H1 (cell line): Measurements from ENCODE around the gene SNX21. TPM values are rescaled to one million over a fixed set of nuclear protein-coding genes. Genes with fewer than 3 reads are reported as not detected.

Experiments used
- CTCF ChIA-PET: fragments of 300-600 bp; sonication (Branson Sonifier 250); formaldehyde crosslinking; loops from one replicate; lab custom pipeline; 2021; ENCODE audit not compliant: partially characterized antibody; lab: Charles Lee
- POLR2A ChIA-PET: fragments of 300-600 bp; sonication (Branson Sonifier 250); formaldehyde crosslinking; loops from one replicate; lab custom pipeline; 2021; ENCODE audit warnings: inconsistent platforms; ENCODE audit not compliant: partially characterized antibody; lab: Charles Lee
- DNase-seq, 2 experiments: peaks; one replicate each; pipeline versions ENCODE4 v3.0.0 to v3.0.0-alpha.2; 2010 to 2022; ENCODE audit warnings: low spot score in 2 of 2, low read depth in 1 of 2, mixed read lengths in 1 of 2
- FAIRE-seq: peaks from 2 replicates; lab custom pipeline; 2011; peaks lifted over from hg19 to GRCh38; lab: Jason Lieb, UNC
- H2AFZ ChIP-seq: 2 replicates; pipeline ENCODE4 v1.8.1; 2012; ENCODE audit warnings: low read length, inconsistent platforms
- H2AK5ac ChIP-seq: 2 replicates; pipeline ENCODE4 v1.6.1; 2013; ENCODE audit warnings: low read depth, low read length
- H2BK120ac ChIP-seq: replicated peaks from 2 replicates; pipeline ENCODE3; 2013; ENCODE audit warnings: low read depth, low read length, inconsistent platforms
- H2BK12ac ChIP-seq: 2 replicates; pipeline ENCODE4 v1.6.1; 2013; ENCODE audit warnings: low read depth, low read length
- H2BK15ac ChIP-seq: 2 replicates; pipeline ENCODE4 v1.6.1; 2013; ENCODE audit warnings: low read length
- H2BK20ac ChIP-seq: 2 replicates; pipeline ENCODE4 v1.6.1; 2013; ENCODE audit warnings: low read length
- H2BK5ac ChIP-seq: 2 replicates; pipeline ENCODE4 v1.6.1; 2013; ENCODE audit warnings: low read depth, low read length
- H3K14ac ChIP-seq: 2 replicates; pipeline ENCODE4 v1.6.1; 2013; ENCODE audit warnings: inconsistent platforms; ENCODE audit not compliant: insufficient read length
- H3K18ac ChIP-seq: 2 replicates; pipeline ENCODE4 v1.6.1; 2013; ENCODE audit warnings: low read length; ENCODE audit errors: extremely low read depth
- H3K23ac ChIP-seq: 2 replicates; pipeline ENCODE4 v1.6.1; 2013; ENCODE audit warnings: inconsistent platforms; ENCODE audit not compliant: insufficient read length
- H3K23me2 ChIP-seq: 2 replicates; pipeline ENCODE4 v1.6.1; 2013; ENCODE audit warnings: low read depth, low read length
- H3K27ac ChIP-seq: 2 replicates; pipeline ENCODE4 v1.6.1; 2011; ENCODE audit warnings: low read depth, low read length, inconsistent platforms
- H3K27me3 ChIP-seq, 4 experiments: replicated peaks in 1 of 4; 1 replicate in 1 of 4; 2 replicates in 3 of 4; pipeline versions ENCODE4 v1.6.1 to v1.8.1; 2011 to 2013; ENCODE audit warnings: low read length in 3 of 4, mild to moderate bottlenecking in 3 of 4, inconsistent platforms in 2 of 4, mixed read lengths in 2 of 4, moderate library complexity in 1 of 4; ENCODE audit not compliant: control insufficient read depth in 3 of 4, insufficient read depth in 3 of 4; ENCODE audit errors: extremely low read depth in 1 of 4
- H3K36me3 ChIP-seq, 4 experiments: 2 replicates each; pipeline versions ENCODE4 v1.6.1 to v1.8.1; 2011 to 2013; ENCODE audit warnings: mild to moderate bottlenecking in 4 of 4, low read length in 3 of 4, moderate library complexity in 2 of 4, control low read depth in 1 of 4, inconsistent platforms in 1 of 4; ENCODE audit not compliant: insufficient read depth in 4 of 4, control insufficient read depth in 2 of 4
- H3K4ac ChIP-seq: replicated peaks from 2 replicates; pipeline ENCODE3; 2013; ENCODE audit warnings: low read length, low read depth, mixed read lengths, inconsistent platforms; ENCODE audit not compliant: insufficient read length
- H3K4me1 ChIP-seq, 4 experiments: replicated peaks in 1 of 4; 1 replicate in 1 of 4; 2 replicates in 3 of 4; pipeline versions ENCODE4 v1.6.1 to v1.8.1; 2011 to 2013; ENCODE audit warnings: low read length in 3 of 4, inconsistent platforms in 2 of 4, mixed read lengths in 1 of 4; ENCODE audit not compliant: insufficient read depth in 4 of 4, control insufficient read depth in 3 of 4
- H3K4me2 ChIP-seq, 2 experiments: 2 replicates each; pipeline versions ENCODE4 v1.6.1 to v1.8.1; 2011 to 2013; ENCODE audit warnings: low read depth in 2 of 2, low read length in 2 of 2, control low read depth in 1 of 2, inconsistent platforms in 1 of 2, mild to moderate bottlenecking in 1 of 2; ENCODE audit not compliant: insufficient read depth in 1 of 2
- H3K4me3 ChIP-seq, 4 experiments: fragments of 200-600, 300-600 bp in 1 of 4; sonication (generic), shearing (Covaris generic), sonication (Bioruptor Twin) in 1 of 4; 2 replicates each; pipeline versions ENCODE4 v1.5.1 to v1.8.1; 2011 to 2016; ENCODE audit warnings: low read length in 4 of 4, low read depth in 3 of 4, control low read depth in 2 of 4, inconsistent platforms in 2 of 4, mild to moderate bottlenecking in 2 of 4, mixed read lengths in 1 of 4, moderate library complexity in 1 of 4; ENCODE audit not compliant: insufficient read depth in 2 of 4; ENCODE audit errors: extremely low read depth in 1 of 4
- H3K56ac ChIP-seq: replicated peaks from 2 replicates; pipeline ENCODE3; 2013; ENCODE audit warnings: low read depth, mild to moderate bottlenecking, mixed read lengths, low read length, inconsistent platforms; ENCODE audit not compliant: insufficient read length
- H3K79me1 ChIP-seq: 2 replicates; pipeline ENCODE4 v1.6.1; 2013; ENCODE audit warnings: low read depth, low read length, control low read depth
- H3K79me2 ChIP-seq, 2 experiments: 2 replicates each; pipeline versions ENCODE4 v1.6.1 to v1.8.1; 2012 to 2013; ENCODE audit warnings: low read length in 2 of 2, mild to moderate bottlenecking in 2 of 2, inconsistent platforms in 1 of 2; ENCODE audit not compliant: insufficient read depth in 2 of 2, control insufficient read depth in 1 of 2
- H3K9ac ChIP-seq, 4 experiments: replicated peaks in 1 of 4; 1 replicate in 1 of 4; 2 replicates in 3 of 4; pipeline versions ENCODE4 v1.6.1 to v1.8.1; 2011 to 2013; ENCODE audit warnings: low read depth in 3 of 4, low read length in 3 of 4, control low read depth in 2 of 4, mild to moderate bottlenecking in 2 of 4, moderate library complexity in 2 of 4, inconsistent platforms in 1 of 4; ENCODE audit errors: extremely low read depth in 1 of 4
- H3K9me3 ChIP-seq, 2 experiments: 2 replicates each; pipeline versions ENCODE4 v1.6.1 to v1.8.1; 2012 to 2013; ENCODE audit warnings: mild to moderate bottlenecking in 2 of 2, moderate library complexity in 2 of 2, control low read depth in 1 of 2, inconsistent platforms in 1 of 2, low read depth in 1 of 2, low read length in 1 of 2, mixed read lengths in 1 of 2; ENCODE audit not compliant: insufficient read depth in 2 of 2
- H4K20me1 ChIP-seq, 2 experiments: replicated peaks in 1 of 2; 2 replicates each; pipeline versions ENCODE3 to v1.8.1; 2011 to 2013; ENCODE audit warnings: inconsistent platforms in 2 of 2, low read length in 2 of 2, mild to moderate bottlenecking in 1 of 2; ENCODE audit not compliant: insufficient read depth in 2 of 2, control insufficient read depth in 1 of 2
- H4K5ac ChIP-seq: 2 replicates; pipeline ENCODE4 v1.6.1; 2013; ENCODE audit warnings: low read length, low read depth, mixed read lengths, inconsistent platforms; ENCODE audit not compliant: insufficient read length
- H4K8ac ChIP-seq: 2 replicates; pipeline ENCODE4 v1.8.0; 2013; ENCODE audit warnings: mild to moderate bottlenecking, moderate library complexity, low read length, inconsistent platforms; ENCODE audit not compliant: insufficient read depth; ENCODE audit errors: extremely low read depth
- H4K91ac ChIP-seq: replicated peaks from 2 replicates; pipeline ENCODE3; 2013; ENCODE audit warnings: low read length, mixed read lengths, inconsistent platforms; ENCODE audit not compliant: insufficient read length
- BACH1 ChIP-seq: IDR thresholded peaks from 2 replicates; pipeline ENCODE4 v1.6.1; 2012; ENCODE audit warnings: low read length, improper control_type of control experiment
- BRCA1 ChIP-seq: IDR thresholded peaks from 2 replicates; pipeline ENCODE4 v1.6.1; 2012; ENCODE audit warnings: low read depth, low read length, improper control_type of control experiment
- CBX8 ChIP-seq: fragments of 300-800, 300-1000 bp; sonication (generic); IDR thresholded peaks from 2 replicates; pipeline ENCODE4 v1.7.1; 2016; ENCODE audit warnings: low read depth, low read length, borderline replicate concordance
- CHD2 ChIP-seq: IDR thresholded peaks from 2 replicates; pipeline ENCODE4 v1.6.1; 2012; ENCODE audit warnings: low read length, improper control_type of control experiment
- CREB1 ChIP-seq: IDR thresholded peaks from 2 replicates; pipeline ENCODE4 v1.6.1; 2012; ENCODE audit warnings: inconsistent platforms
- MAFK ChIP-seq: IDR thresholded peaks from 2 replicates; pipeline ENCODE4 v1.6.1; 2012; ENCODE audit warnings: low read depth, mild to moderate bottlenecking, improper control_type of control experiment, low read length
- RAD21 ChIP-seq, 2 experiments: IDR thresholded peaks in 1 of 2; conservative IDR thresholded peaks in 1 of 2; 2 replicates each; pipeline ENCODE4 v1.6.1; 2011; ENCODE audit warnings: low read depth in 2 of 2, low read length in 2 of 2, improper control_type of control experiment in 1 of 2, inconsistent platforms in 1 of 2, mild to moderate bottlenecking in 1 of 2, moderate library complexity in 1 of 2
- SIN3A ChIP-seq, 2 experiments: IDR thresholded peaks in 1 of 2; conservative IDR thresholded peaks in 1 of 2; 2 replicates each; pipeline ENCODE4 v1.6.1; 2011 to 2012; ENCODE audit warnings: low read length in 2 of 2, improper control_type of control experiment in 1 of 2, low read depth in 1 of 2, mild to moderate bottlenecking in 1 of 2
- SIRT6 ChIP-seq: IDR thresholded peaks from one replicate; pipeline ENCODE4 v1.7.1; 2012; ENCODE audit warnings: low read length, inconsistent platforms
- SP1 ChIP-seq: IDR thresholded peaks from 2 replicates; pipeline ENCODE4 v1.6.1; 2011; ENCODE audit warnings: low read depth, low read length
- TCF12 ChIP-seq: IDR thresholded peaks from 2 replicates; pipeline ENCODE4 v1.6.1; 2011; ENCODE audit warnings: low read depth, mild to moderate bottlenecking, low read length
- ZNF274 ChIP-seq: IDR thresholded peaks from 2 replicates; pipeline ENCODE4 v1.7.0; 2012; ENCODE audit warnings: low read length, borderline replicate concordance; ENCODE audit errors: extremely low read depth
- WGBS, 2 experiments: shearing (Covaris generic) in 1 of 2; methylation state at CpG; one replicate each; pipeline versions ENCODE4 v1.1.6 to v1.1.7; 2013 to 2015; ENCODE audit warnings: low lambda C conversion rate in 2 of 2, mixed read lengths in 2 of 2, inconsistent platforms in 1 of 2, low coverage in 1 of 2, missing lambda C conversion rate in 1 of 2; ENCODE audit not compliant: insufficient replicate concordance in 2 of 2, insufficient coverage in 1 of 2, insufficient read length in 1 of 2; ENCODE audit errors: extremely low coverage in 1 of 2, missing lambda C conversion rate in 1 of 2; 5-methylcytosine and 5-hydroxymethylcytosine counted together
- polyA plus RNA-seq, 7 experiments: library from polyadenylated mRNA; depleted of rRNA in 3 of 7; stranded (reverse) in 5 of 7; unstranded in 2 of 7; fragments of >200 nt in 5 of 7; fragments of 200-250 nt in 2 of 7; gene quantifications; 1 replicate in 5 of 7; 2 replicates in 1 of 7; 4 replicates in 1 of 7; pipeline versions ENCODE4 v1.2.1 to v1.2.3, GENCODE V29; 2011 to 2013; ENCODE audit warnings: missing spikeins in 2 of 7, mixed read lengths in 2 of 7
- total RNA-seq: library from RNA; stranded (reverse); fragmentation: NEBNext Ultra II Directional; extraction: Animal tissue kit (Norgen Biotek cat#: 25700); gene quantifications from 2 replicates; pipeline ENCODE4 v1.2.1, GENCODE V29; 2021

SNX21 gene
- total and polyA plus RNA-seq, 2 of the 8 experiments (the other 6 are each of a cell fraction or from before 2014, with no cell fraction given): 15.8 to 16.8 TPM

- Histone ChIP-seq H3K27ac (no peak overlapping the region), H3K4me3 (no peak overlapping the region), H3K79me1 (peaks cover 3% of the 10 kb centered on the region; the same call in 1 of the 2 replicates), H2BK15ac (no peak overlapping the region), H3K4me2 (no peak overlapping the region; a peak in 1 of 4 replicates), H3K56ac (no peak overlapping the region), H4K8ac (no peak overlapping the region), H2BK120ac (no peak overlapping the region), H2BK5ac (no peak overlapping the region), H2BK12ac (no peak overlapping the region), H3K23me2 (peaks cover 15% of the 10 kb centered on the region; the same call in 1 of the 2 replicates), H3K9ac (no peak overlapping the region), H3K18ac (no peak overlapping the region), H3K14ac (no peak overlapping the region), H4K20me1 (peaks cover 0 to 4% of the 10 kb centered on the region in 2 experiments), H2AFZ (no peak overlapping the region), H4K5ac (no peak overlapping the region), H2AK5ac (no peak overlapping the region), H2BK20ac (no peak overlapping the region), H3K9me3 (no peaks in the 10 kb centered on the region), H3K23ac (no peak overlapping the region), H3K79me2 (peaks cover 0 to 7% of the 10 kb centered on the region in 2 experiments; a peak in 1 of 4 replicates), H3K4me1 (peaks cover 0 to 10% (median 6%) of the 10 kb centered on the region in 4 experiments; a peak in 6 of 7 replicates), H3K4ac (no peak overlapping the region), H4K91ac (no peak overlapping the region), H3K36me3 (peaks cover 2 to 6% (median 4%) of the 10 kb centered on the region in 4 experiments), H3K27me3 (no peaks in the 10 kb centered on the region)
- ChIA-PET CTCF (interaction anchor here (1.5 to 6.3 kb wide), 6 partner anchors 11 to 89 kb away, joined by 3 to 40 read pairs (median 15); no protein-coding TSS in a partner anchor), POLR2A (interaction anchor here (0.6 to 8.0 kb wide), 11 partner anchors 7 to 71 kb away, joined by 3 to 55 read pairs (median 9); partner anchors contain the start of genes PCIF1 and ZSWIM1)
- DNase-seq (no peak), FAIRE-seq (no peak)
- WGBS, 2 experiments: 88% methylated on average over 3 of the region's 3 CpGs; no CpG with 5 or more reads in 1 of the 2 experiments
- TF ChIP-seq SP1 (no peak), BRCA1 (no peak), MAFK (no peak), SIN3A (conservative IDR thresholded peaks at IDR 0.05 in 1 of 2, IDR thresholded peaks at IDR 0.05 in 1 of 2; ENCODE audit: low read depth in 1 of 2, low read length in 2 of 2) (no peak), CBX8 (no peak), RAD21 (IDR thresholded peaks at IDR 0.05 in 1 of 2, conservative IDR thresholded peaks at IDR 0.05 in 1 of 2; ENCODE audit: low read depth in 2 of 2, low read length in 2 of 2) (no peak), CREB1 (no peak), BACH1 (no peak), TCF12 (no peak), SIRT6 (no peak), CHD2 (no peak), ZNF274 (no peak)
These were observed 55.1 kb downstream of the SNX21 start for GRCh38 chr20:45888681-45889080.
